NB4 (cell line): ENCODE data around the gene HSPB7.

Source experiments
- CTCF ChIP-seq: IDR thresholded peaks from one replicate; pipeline ENCODE4 v1.5.1; 2012; ENCODE audit warnings: low read depth, low read length
- MAX ChIP-seq: IDR thresholded peaks from 2 replicates; pipeline ENCODE4 v1.6.1; 2011; ENCODE audit warnings: low read depth, low read length
- MYC ChIP-seq: IDR thresholded peaks from 2 replicates; pipeline ENCODE4 v1.6.1; 2011; ENCODE audit warnings: low read depth, low read length
- POLR2A ChIP-seq: IDR thresholded peaks from 2 replicates; pipeline ENCODE4 v1.6.1; 2011; ENCODE audit warnings: mild to moderate bottlenecking; ENCODE audit not compliant: insufficient read length; ENCODE audit errors: extremely low read depth

GRCh38 chr1:16020325-16020724 is 2.5 kb upstream of the HSPB7 start:
- TF ChIP-seq CTCF: no peak
- no peak for TF ChIP-seq POLR2A
- TF ChIP-seq MYC: no peak
- TF ChIP-seq MAX: no peak
